HL-60 (cell line): ENCODE measurements around the gene ROMO1.

Source experiments
- DNase-seq, 2 experiments: peaks; one replicate each; pipeline ENCODE4 v3.0.0-alpha.2; 2010 to 2020; ENCODE audit warnings: low read depth in 1 of 2, low spot score in 1 of 2
- H3K27ac ChIP-seq: fragments of 250-450 bp; sonication (Bioruptor Pico); replicated peaks from 2 replicates; pipeline ENCODE4 v1.5.1; 2020; ENCODE audit warnings: mild to moderate bottlenecking, moderate library complexity
- H3K27me3 ChIP-seq: fragments of 250-450 bp; sonication (Bioruptor Pico); 2 replicates; pipeline ENCODE4 v1.5.1; 2021; ENCODE audit warnings: mild to moderate bottlenecking, moderate library complexity; ENCODE audit not compliant: insufficient read depth, poor library complexity, severe bottlenecking
- H3K4me3 ChIP-seq: replicated peaks from 2 replicates; pipeline ENCODE4 v1.5.1; 2011; ENCODE audit warnings: mild to moderate bottlenecking, control low read depth, low read length; ENCODE audit not compliant: insufficient read depth
- GABPA ChIP-seq: IDR thresholded peaks from 2 replicates; pipeline ENCODE4 v1.6.1; 2012; ENCODE audit warnings: low read depth
- POLR2AphosphoS5 ChIP-seq: IDR thresholded peaks from 2 replicates; pipeline ENCODE4 v1.6.1; 2012; ENCODE audit warnings: low read depth
- REST ChIP-seq: IDR thresholded peaks from 2 replicates; pipeline ENCODE4 v1.6.1; 2012; ENCODE audit warnings: low read depth; ENCODE audit not compliant: insufficient replicate concordance
- SPI1 ChIP-seq: IDR thresholded peaks from 2 replicates; pipeline ENCODE4 v1.6.1; 2012; ENCODE audit warnings: low read depth, mild to moderate bottlenecking, borderline replicate concordance
- TF ChIP-seq, protein P1 (sequence below): IDR thresholded peaks from one replicate; pipeline ENCODE4 v1.5.1; 2011; ENCODE audit warnings: low read length, control low read depth, inconsistent platforms; ENCODE audit not compliant: insufficient read depth

ROMO1 gene

DNA sequence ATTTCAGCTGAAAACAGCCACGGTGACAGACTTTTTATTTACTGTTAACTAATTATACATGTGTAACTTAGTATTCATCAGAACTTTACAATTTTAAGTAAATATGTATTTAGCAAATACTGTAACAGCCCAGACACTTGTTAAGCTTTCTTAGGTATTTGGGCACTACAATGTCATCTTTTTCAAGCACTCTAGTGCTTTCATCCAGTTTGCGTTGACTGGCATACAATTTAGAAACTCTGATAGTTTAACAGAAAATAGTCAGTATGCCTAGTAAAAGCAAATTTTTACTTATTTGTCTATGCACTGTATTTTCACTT is 32.2 kb downstream of the ROMO1 start:
- TF ChIP-seq POLR2AphosphoS5 (no peak), SPI1 (no peak), GABPA (no peak), REST (no peak)
- TF ChIP-seq, protein P1, sequence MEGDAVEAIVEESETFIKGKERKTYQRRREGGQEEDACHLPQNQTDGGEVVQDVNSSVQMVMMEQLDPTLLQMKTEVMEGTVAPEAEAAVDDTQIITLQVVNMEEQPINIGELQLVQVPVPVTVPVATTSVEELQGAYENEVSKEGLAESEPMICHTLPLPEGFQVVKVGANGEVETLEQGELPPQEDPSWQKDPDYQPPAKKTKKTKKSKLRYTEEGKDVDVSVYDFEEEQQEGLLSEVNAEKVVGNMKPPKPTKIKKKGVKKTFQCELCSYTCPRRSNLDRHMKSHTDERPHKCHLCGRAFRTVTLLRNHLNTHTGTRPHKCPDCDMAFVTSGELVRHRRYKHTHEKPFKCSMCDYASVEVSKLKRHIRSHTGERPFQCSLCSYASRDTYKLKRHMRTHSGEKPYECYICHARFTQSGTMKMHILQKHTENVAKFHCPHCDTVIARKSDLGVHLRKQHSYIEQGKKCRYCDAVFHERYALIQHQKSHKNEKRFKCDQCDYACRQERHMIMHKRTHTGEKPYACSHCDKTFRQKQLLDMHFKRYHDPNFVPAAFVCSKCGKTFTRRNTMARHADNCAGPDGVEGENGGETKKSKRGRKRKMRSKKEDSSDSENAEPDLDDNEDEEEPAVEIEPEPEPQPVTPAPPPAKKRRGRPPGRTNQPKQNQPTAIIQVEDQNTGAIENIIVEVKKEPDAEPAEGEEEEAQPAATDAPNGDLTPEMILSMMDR = no peak
- DNase-seq = no peak
- Histone ChIP-seq H3K27me3 (no peaks in the 10 kb centered on the region), H3K27ac (no peak overlapping the region), H3K4me3 (no peak overlapping the region)

DNA sequence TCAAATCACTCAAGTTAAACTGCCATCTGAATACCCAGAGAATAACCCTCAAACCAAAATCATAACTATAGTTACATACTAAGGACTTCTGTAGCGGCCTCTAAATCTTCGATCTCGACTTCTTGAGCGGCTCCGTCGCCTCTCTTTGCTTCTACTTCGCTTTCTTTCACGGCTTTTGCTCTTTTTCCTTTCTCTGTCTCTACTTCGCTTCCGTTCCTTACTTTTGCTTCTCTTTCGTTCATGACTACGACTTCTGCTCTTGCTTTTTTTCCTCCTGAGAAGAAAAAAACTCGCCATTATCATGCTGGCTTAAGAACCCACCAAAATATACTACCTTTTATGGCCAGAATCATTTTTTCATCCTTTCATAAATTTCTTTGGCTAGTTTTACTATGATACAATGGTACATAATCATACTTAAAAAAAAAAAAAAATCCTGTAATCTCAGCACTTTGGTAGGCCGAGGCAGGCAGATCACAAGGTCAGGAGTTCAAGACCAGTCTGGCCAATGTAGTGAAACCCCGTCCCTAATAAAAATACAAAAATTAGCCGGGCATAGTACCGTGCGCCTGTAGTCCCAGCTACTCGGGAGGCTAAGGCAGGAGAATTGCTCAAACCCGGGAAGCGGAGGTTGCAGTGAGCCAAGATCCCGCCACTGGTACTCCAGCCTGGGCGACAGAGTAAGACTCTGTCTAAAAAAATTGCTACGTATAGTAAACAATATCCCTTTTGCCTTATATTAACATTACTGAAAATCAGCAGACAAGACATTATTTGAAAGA is 32.8 kb downstream of the ROMO1 start:
- TF ChIP-seq SPI1 = no peak
- no peak for TF ChIP-seq REST
- TF ChIP-seq GABPA = no peak
- no peak for TF ChIP-seq POLR2AphosphoS5
- TF ChIP-seq, protein P1 = no peak
- H3K27ac ChIP-seq = no peak overlapping the region
- H3K4me3 ChIP-seq = no peak overlapping the region
- no peak for DNase-seq
- H3K27me3 ChIP-seq = no peaks in the 10 kb centered on the region

GRCh38 chr20:35732644-35732982 is 33.4 kb downstream of the ROMO1 start:
- Histone ChIP-seq H3K4me3 (no peak overlapping the region), H3K27ac (no peak overlapping the region), H3K27me3 (no peaks in the 10 kb centered on the region)
- DNase-seq = no peak
- TF ChIP-seq REST = no peak
- no peak for TF ChIP-seq GABPA
- TF ChIP-seq SPI1 = no peak
- TF ChIP-seq POLR2AphosphoS5 = no peak
- TF ChIP-seq, protein P1 = no peak
